ENCODE data around the gene SCN2A. TPM values are rescaled to one million over a fixed set of nuclear protein-coding genes. Genes with fewer than 3 reads are reported as not detected.

The SCN2A gene
- total RNA-seq, 1 experiment from 2014 or later: 0.15 TPM

GRCh38 chr2:165406173-165406572 lies 167.0 kb downstream of the SCN2A start:
- H3K9me2 ChIP-seq (ENCODE audit: insufficient read depth): no peaks in the 10 kb centered on the region
- no peak overlapping the region for H3K27ac ChIP-seq
- H3K4me2 ChIP-seq: no peak overlapping the region
- TF ChIP-seq EZH2 (IDR thresholded peaks at IDR 0.05; ENCODE audit: low read depth) (no peak), CTCF (conservative IDR thresholded peaks at IDR 0.05) (no peak)
- H3K79me2 ChIP-seq (ENCODE audit: low read depth): no peaks in the 10 kb centered on the region
- no peak overlapping the region for H2AFZ ChIP-seq
- H3K36me3 ChIP-seq (ENCODE audit: low read depth): no peaks in the 10 kb centered on the region
- H3K4me3 ChIP-seq: no peak overlapping the region
- no peaks in the 10 kb centered on the region for H3K4me1 ChIP-seq (replicated peaks; ENCODE audit: insufficient read depth)
- no peaks in the 10 kb centered on the region for H3K27me3 ChIP-seq (ENCODE audit: insufficient read depth, low read depth)
- peak; percentile 35 to 37 for DNase-seq
- POLR2A ChIA-PET (ENCODE audit: unreplicated experiment): interaction anchor here (0.5 to 0.8 kb wide), 2 partner anchors 468 to 778 kb away, joined by 3 to 7 read pairs; no protein-coding TSS in a partner anchor
- CTCF ChIA-PET: interaction anchor here (0.7 kb wide), 1 partner anchor 468 kb away, joined by 3 read pairs; no protein-coding TSS in a partner anchor
- intact Hi-C loops (cut with micrococcal nuclease; ENCODE audit: unreplicated experiment): loop anchor here (2.0 kb wide), 1 partner anchor 389 kb away; the partner anchor contains the start of gene GALNT3
- H4K20me1 ChIP-seq (ENCODE audit: insufficient read depth): no peaks in the 10 kb centered on the region
- H3F3A ChIP-seq (ENCODE audit: insufficient read depth, low read depth): no peaks in the 10 kb centered on the region
- no peaks in the 10 kb centered on the region for H3K9me3 ChIP-seq (ENCODE audit: insufficient read depth, low read depth)
- BruUV-seq (replicated peaks): no TSS peak

- CTCF ChIA-PET: no interaction called here
- H3K27ac ChIP-seq: no peak overlapping the region
- H3K9me2 ChIP-seq (ENCODE audit: insufficient read depth): no peaks in the 10 kb centered on the region
- H4K20me1 ChIP-seq (ENCODE audit: insufficient read depth): no peaks in the 10 kb centered on the region
- no peaks in the 10 kb centered on the region for H3K79me2 ChIP-seq (ENCODE audit: low read depth)
- no peaks in the 10 kb centered on the region for H3K9me3 ChIP-seq (ENCODE audit: insufficient read depth, low read depth)
- H2AFZ ChIP-seq: no peak overlapping the region
- no peak overlapping the region for H3K4me3 ChIP-seq
- POLR2A ChIA-PET (ENCODE audit: unreplicated experiment): no interaction called here
- H3K4me1 ChIP-seq (replicated peaks; ENCODE audit: insufficient read depth): no peaks in the 10 kb centered on the region
- no peaks in the 10 kb centered on the region for H3K36me3 ChIP-seq (ENCODE audit: low read depth)
- no TSS peak for BruUV-seq (replicated peaks)
- no peak for DNase-seq
- H3K4me2 ChIP-seq: no peak overlapping the region
- H3K27me3 ChIP-seq (ENCODE audit: insufficient read depth, low read depth): no peaks in the 10 kb centered on the region
- TF ChIP-seq CTCF (conservative IDR thresholded peaks at IDR 0.05) (no peak), EZH2 (IDR thresholded peaks at IDR 0.05; ENCODE audit: low read depth) (no peak)
- intact Hi-C loops (cut with micrococcal nuclease; ENCODE audit: unreplicated experiment): loop anchor here (2.0 kb wide), 1 partner anchor 387 kb away; the partner anchor contains the start of gene GALNT3
- H3F3A ChIP-seq (ENCODE audit: insufficient read depth, low read depth): no peaks in the 10 kb centered on the region
These were observed 168.3 kb downstream of the SCN2A start for GRCh38 chr2:165407466-165407865.

GRCh38 chr2:165408186-165408585 lies 169.0 kb downstream of the SCN2A start:
- Histone ChIP-seq H4K20me1 (ENCODE audit: insufficient read depth) (no peaks in the 10 kb centered on the region), H3K27me3 (ENCODE audit: insufficient read depth, low read depth) (no peaks in the 10 kb centered on the region), H3K79me2 (ENCODE audit: low read depth) (no peaks in the 10 kb centered on the region), H3K4me1 (replicated peaks; ENCODE audit: insufficient read depth) (no peaks in the 10 kb centered on the region), H3K9me2 (ENCODE audit: insufficient read depth) (no peaks in the 10 kb centered on the region), H3K36me3 (ENCODE audit: low read depth) (no peaks in the 10 kb centered on the region), H2AFZ (no peak overlapping the region), H3K9me3 (ENCODE audit: insufficient read depth, low read depth) (no peaks in the 10 kb centered on the region), H3K4me3 (no peak overlapping the region), H3K27ac (no peak overlapping the region), H3F3A (ENCODE audit: insufficient read depth, low read depth) (no peaks in the 10 kb centered on the region), H3K4me2 (no peak overlapping the region)
- BruUV-seq (replicated peaks): no TSS peak
- CTCF ChIA-PET: no interaction called here
- intact Hi-C loops (cut with micrococcal nuclease; ENCODE audit: unreplicated experiment): no loop called here
- no peak for TF ChIP-seq CTCF (conservative IDR thresholded peaks at IDR 0.05)
- DNase-seq: no peak
- POLR2A ChIA-PET (ENCODE audit: unreplicated experiment): no interaction called here
